HepG2 (cell line): Measurements from ENCODE around the gene ARHGAP45. TPM values are rescaled to one million over a fixed set of nuclear protein-coding genes. Genes with fewer than 3 reads are reported as not detected.
A peak's percentile ranks its signal among the peaks of the same experiment; 100 is the strongest.

Experiments
- ARNTL ChIP-seq: sonication (generic); formaldehyde crosslinking; IDR thresholded peaks from 2 replicates; pipeline ENCODE4 v1.4.0; 2020; ENCODE audit warnings: mild to moderate bottlenecking, missing genetic modification reagents
- ATRX ChIP-seq: sonication (generic); formaldehyde crosslinking; IDR thresholded peaks from 2 replicates; pipeline ENCODE4 v1.4.0; 2020; ENCODE audit warnings: missing genetic modification reagents, borderline replicate concordance
- BCL6 ChIP-seq: IDR thresholded peaks from 2 replicates; pipeline ENCODE4 v1.6.1; 2016; ENCODE audit warnings: missing genetic modification reagents, missing compliant biosample characterization
- GATAD1 ChIP-seq: IDR thresholded peaks from 2 replicates; pipeline ENCODE4 v1.6.1; 2016; ENCODE audit warnings: missing genetic modification reagents, missing compliant biosample characterization
- HIVEP1 ChIP-seq: sonication (generic); formaldehyde crosslinking; IDR thresholded peaks from 2 replicates; pipeline ENCODE4 v1.4.0; 2020; ENCODE audit warnings: mild to moderate bottlenecking, missing genetic modification reagents
- NBN ChIP-seq: fragments of 450-650 bp; conservative IDR thresholded peaks from 2 replicates; pipeline ENCODE4 v1.6.1; 2017
- NR2C2 ChIP-seq: sonication (generic); formaldehyde crosslinking; IDR thresholded peaks from 2 replicates; pipeline ENCODE4 v1.4.0; 2020; ENCODE audit warnings: missing genetic modification reagents, mild to moderate bottlenecking, moderate library complexity, borderline replicate concordance
- NR2F2 ChIP-seq: IDR thresholded peaks from 2 replicates; pipeline ENCODE4 v1.6.1; 2012; ENCODE audit warnings: low read depth, inconsistent platforms, borderline replicate concordance
- RARA ChIP-seq: IDR thresholded peaks from 2 replicates; pipeline ENCODE4 v1.6.1; 2016; ENCODE audit warnings: missing genetic modification reagents, missing compliant biosample characterization
- SMAD1 ChIP-seq: sonication (generic); formaldehyde crosslinking; IDR thresholded peaks from 2 replicates; pipeline ENCODE4 v1.4.0; 2020; ENCODE audit warnings: missing genetic modification reagents, low read depth, mild to moderate bottlenecking, borderline replicate concordance
- SOX13 ChIP-seq, 3 experiments: fragments of 450-650 bp in 1 of 3; sonication (generic) in 1 of 3; formaldehyde crosslinking in 1 of 3; IDR thresholded peaks in 2 of 3; conservative IDR thresholded peaks in 1 of 3; 2 replicates each; pipeline versions ENCODE4 v1.5.0 to v1.6.1; 2016 to 2020; ENCODE audit warnings: antibody characterized with exemption in 1 of 3, mild to moderate bottlenecking in 1 of 3, missing compliant biosample characterization in 1 of 3, missing genetic modification reagents in 1 of 3, moderate library complexity in 1 of 3
- TCF7 ChIP-seq: sonication (generic); IDR thresholded peaks from 2 replicates; pipeline ENCODE4 v1.6.1; 2016; ENCODE audit warnings: antibody characterized with exemption, low read depth
- ZBTB21 ChIP-seq: sonication (generic); formaldehyde crosslinking; IDR thresholded peaks from 2 replicates; pipeline ENCODE4 v1.4.0; 2020; ENCODE audit warnings: missing genetic modification reagents
- ZBTB8A ChIP-seq: sonication (generic); formaldehyde crosslinking; IDR thresholded peaks from 2 replicates; pipeline ENCODE4 v1.4.0; 2020; ENCODE audit warnings: mild to moderate bottlenecking, low read depth, missing genetic modification reagents, borderline replicate concordance
- ZFP90 ChIP-seq: sonication (generic); formaldehyde crosslinking; IDR thresholded peaks from 2 replicates; pipeline ENCODE4 v1.8.0; 2022; ENCODE audit warnings: missing genetic modification reagents, mild to moderate bottlenecking, inconsistent platforms, borderline replicate concordance
- ZNF224 ChIP-seq: sonication (generic); formaldehyde crosslinking; IDR thresholded peaks from 2 replicates; pipeline ENCODE4 v1.5.0; 2020; ENCODE audit warnings: mild to moderate bottlenecking, missing genetic modification reagents
- ZNF282 ChIP-seq: fragments of 450-650 bp; IDR thresholded peaks from 2 replicates; pipeline ENCODE4 v1.6.1; 2018; ENCODE audit not compliant: partially characterized antibody
- ZNF30 ChIP-seq: sonication (generic); formaldehyde crosslinking; IDR thresholded peaks from 2 replicates; pipeline ENCODE4 v1.5.0; 2020; ENCODE audit warnings: mild to moderate bottlenecking, missing genetic modification reagents
- ZNF468 ChIP-seq: sonication (generic); formaldehyde crosslinking; IDR thresholded peaks from 2 replicates; pipeline ENCODE4 v1.8.0; 2022; ENCODE audit warnings: mild to moderate bottlenecking, moderate library complexity, missing genetic modification reagents
- ZNF501 ChIP-seq: sonication (generic); formaldehyde crosslinking; IDR thresholded peaks from 2 replicates; pipeline ENCODE4 v1.5.1; 2020; ENCODE audit warnings: mild to moderate bottlenecking, moderate library complexity, missing genetic modification reagents
- ZNF563 ChIP-seq: sonication (generic); formaldehyde crosslinking; IDR thresholded peaks from 2 replicates; pipeline ENCODE4 v1.8.0; 2022; ENCODE audit warnings: mild to moderate bottlenecking, moderate library complexity, missing genetic modification reagents
- ZNF605 ChIP-seq: sonication (generic); formaldehyde crosslinking; IDR thresholded peaks from 2 replicates; pipeline ENCODE4 v1.8.0; 2022; ENCODE audit warnings: mild to moderate bottlenecking, missing genetic modification reagents
- ZNF768 ChIP-seq: sonication (generic); formaldehyde crosslinking; IDR thresholded peaks from 2 replicates; pipeline ENCODE4 v1.4.0; 2020; ENCODE audit warnings: missing genetic modification reagents
- polyA plus RNA-seq, 8 experiments: library from polyadenylated mRNA; depleted of rRNA in 3 of 8; stranded (reverse) in 7 of 8; unstranded in 1 of 8; fragments of >200 nt; fragmentation: Illumina TruSeq in 4 of 8; extraction: Trizol in 4 of 8; gene quantifications; 2 replicates each; pipeline versions ENCODE4 v1.2.1 to v1.2.3, GENCODE V29; 2011 to 2016; ENCODE audit warnings: low read depth in 4 of 8, missing spikeins in 1 of 8, mixed read lengths in 1 of 8; ENCODE audit not compliant: insufficient read depth in 1 of 8
- total RNA-seq, 5 experiments: library from RNA; depleted of rRNA; stranded (reverse); fragments of >200 nt; fragmentation: Illumina TruSeq; extraction: Trizol; gene quantifications; 2 replicates each; pipeline ENCODE4 v1.2.3, GENCODE V29; 2016; ENCODE audit warnings: low read depth in 1 of 5
- TF ChIP-seq, protein P1 (sequence below): sonication (generic); formaldehyde crosslinking; IDR thresholded peaks from 2 replicates; pipeline ENCODE4 v1.8.0; 2022; ENCODE audit warnings: mild to moderate bottlenecking, missing genetic modification reagents, moderate library complexity
- TF ChIP-seq, protein P2 (sequence below): sonication (generic); formaldehyde crosslinking; IDR thresholded peaks from 2 replicates; pipeline ENCODE4 v1.4.0; 2020; ENCODE audit warnings: low read depth, mild to moderate bottlenecking, missing genetic modification reagents
- TF ChIP-seq, protein P3 (sequence below): sonication (generic); formaldehyde crosslinking; IDR thresholded peaks from 2 replicates; pipeline ENCODE4 v1.8.1; 2022; ENCODE audit warnings: low read depth, mild to moderate bottlenecking, missing genetic modification reagents

Gene ARHGAP45
- total and polyA plus RNA-seq, 2 of the 13 experiments (the other 11 are each of a cell fraction or from before 2014, with no cell fraction given) = 0.84 to 32.0 TPM

DNA sequence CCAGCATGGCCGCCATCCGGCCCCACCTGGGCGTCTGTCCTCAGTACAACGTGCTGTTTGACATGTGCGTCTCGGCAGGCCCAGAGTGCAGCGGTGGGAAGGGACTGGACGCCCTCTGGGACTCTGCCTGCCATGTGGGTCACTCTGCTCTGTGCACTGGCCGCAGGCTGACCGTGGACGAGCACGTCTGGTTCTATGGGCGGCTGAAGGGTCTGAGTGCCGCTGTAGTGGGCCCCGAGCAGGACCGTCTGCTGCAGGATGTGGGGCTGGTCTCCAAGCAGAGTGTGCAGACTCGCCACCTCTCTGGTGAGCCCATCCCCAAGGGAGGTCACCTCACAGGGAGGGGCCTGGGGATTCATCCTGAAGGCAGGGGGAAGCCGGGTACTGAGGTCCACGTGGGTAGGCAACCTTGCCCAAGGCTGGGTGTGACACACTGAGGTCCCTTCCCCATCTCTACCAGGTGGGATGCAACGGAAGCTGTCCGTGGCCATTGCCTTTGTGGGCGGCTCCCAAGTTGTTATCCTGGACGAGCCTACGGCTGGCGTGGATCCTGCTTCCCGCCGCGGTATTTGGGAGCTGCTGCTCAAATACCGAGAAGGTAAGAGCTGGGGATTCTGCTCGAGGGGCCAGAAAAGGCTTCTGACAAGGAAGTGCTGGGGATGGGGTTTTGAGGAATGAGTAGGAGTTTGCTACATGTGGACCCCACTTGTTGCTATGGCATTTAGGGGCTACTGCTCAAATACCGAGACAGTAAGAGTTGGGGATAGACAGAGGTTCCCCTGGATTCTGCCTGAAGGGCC, 15.8 kb upstream of the ARHGAP45 start (continued):
- TF ChIP-seq TCF7 (no peak), ZNF501 (CRISPR knock-in tag) (peak; percentile 87), SOX13 (IDR thresholded peaks at IDR 0.05) (no peak), SOX13 (CRISPR knock-in tag; conservative IDR thresholded peaks at IDR 0.05 in 1 of 2, IDR thresholded peaks at IDR 0.05 in 1 of 2) (peak in 1 of 2 experiments; percentile 15; a peak in 1 of 4 replicates), NBN (no peak), HIVEP1 (CRISPR knock-in tag) (peak; percentile 85), NR2C2 (CRISPR knock-in tag) (peak; percentile 21; the same call in 1 of the 2 replicates), NR2F2 (no peak; the same call in 1 of the 2 replicates), ZNF30 (CRISPR knock-in tag) (peak; percentile 48; the same call in 1 of the 2 replicates), ZFP90 (CRISPR knock-in tag) (no peak), ZNF768 (CRISPR knock-in tag) (peak; percentile 95), RARA (CRISPR knock-in tag) (peak; percentile 56; the same call in 1 of the 2 replicates), ATRX (CRISPR knock-in tag) (no peak; the same call in 1 of the 2 replicates), ZBTB8A (CRISPR knock-in tag) (no peak), ZNF282 (no peak), ZBTB21 (no peak), GATAD1 (CRISPR knock-in tag) (peak; percentile 27; the same call in 1 of the 2 replicates), ZNF563 (CRISPR knock-in tag) (peak; percentile 89), BCL6 (CRISPR knock-in tag) (peak; percentile 25; the same call in 1 of the 2 replicates), ZNF468 (0 out of 2 replicates have a peak, but pooled peaks have one; percentile 79), ZNF605 (CRISPR knock-in tag) (peak; percentile 87; the same call in 1 of the 2 replicates), SMAD1 (CRISPR knock-in tag) (peak; percentile 88; the same call in 1 of the 2 replicates), ZNF224 (CRISPR knock-in tag) (peak; percentile 94; the same call in 1 of the 2 replicates), ARNTL (peak; percentile 71)
- TF ChIP-seq, protein P1, sequence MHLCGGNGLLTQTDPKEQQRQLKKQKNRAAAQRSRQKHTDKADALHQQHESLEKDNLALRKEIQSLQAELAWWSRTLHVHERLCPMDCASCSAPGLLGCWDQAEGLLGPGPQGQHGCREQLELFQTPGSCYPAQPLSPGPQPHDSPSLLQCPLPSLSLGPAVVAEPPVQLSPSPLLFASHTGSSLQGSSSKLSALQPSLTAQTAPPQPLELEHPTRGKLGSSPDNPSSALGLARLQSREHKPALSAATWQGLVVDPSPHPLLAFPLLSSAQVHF (CRISPR knock-in tag) = peak; percentile 71; the same call in 1 of the 2 replicates
- TF ChIP-seq, protein P2, sequence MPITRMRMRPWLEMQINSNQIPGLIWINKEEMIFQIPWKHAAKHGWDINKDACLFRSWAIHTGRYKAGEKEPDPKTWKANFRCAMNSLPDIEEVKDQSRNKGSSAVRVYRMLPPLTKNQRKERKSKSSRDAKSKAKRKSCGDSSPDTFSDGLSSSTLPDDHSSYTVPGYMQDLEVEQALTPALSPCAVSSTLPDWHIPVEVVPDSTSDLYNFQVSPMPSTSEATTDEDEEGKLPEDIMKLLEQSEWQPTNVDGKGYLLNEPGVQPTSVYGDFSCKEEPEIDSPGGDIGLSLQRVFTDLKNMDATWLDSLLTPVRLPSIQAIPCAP = peak; percentile 86
- TF ChIP-seq, protein P3, sequence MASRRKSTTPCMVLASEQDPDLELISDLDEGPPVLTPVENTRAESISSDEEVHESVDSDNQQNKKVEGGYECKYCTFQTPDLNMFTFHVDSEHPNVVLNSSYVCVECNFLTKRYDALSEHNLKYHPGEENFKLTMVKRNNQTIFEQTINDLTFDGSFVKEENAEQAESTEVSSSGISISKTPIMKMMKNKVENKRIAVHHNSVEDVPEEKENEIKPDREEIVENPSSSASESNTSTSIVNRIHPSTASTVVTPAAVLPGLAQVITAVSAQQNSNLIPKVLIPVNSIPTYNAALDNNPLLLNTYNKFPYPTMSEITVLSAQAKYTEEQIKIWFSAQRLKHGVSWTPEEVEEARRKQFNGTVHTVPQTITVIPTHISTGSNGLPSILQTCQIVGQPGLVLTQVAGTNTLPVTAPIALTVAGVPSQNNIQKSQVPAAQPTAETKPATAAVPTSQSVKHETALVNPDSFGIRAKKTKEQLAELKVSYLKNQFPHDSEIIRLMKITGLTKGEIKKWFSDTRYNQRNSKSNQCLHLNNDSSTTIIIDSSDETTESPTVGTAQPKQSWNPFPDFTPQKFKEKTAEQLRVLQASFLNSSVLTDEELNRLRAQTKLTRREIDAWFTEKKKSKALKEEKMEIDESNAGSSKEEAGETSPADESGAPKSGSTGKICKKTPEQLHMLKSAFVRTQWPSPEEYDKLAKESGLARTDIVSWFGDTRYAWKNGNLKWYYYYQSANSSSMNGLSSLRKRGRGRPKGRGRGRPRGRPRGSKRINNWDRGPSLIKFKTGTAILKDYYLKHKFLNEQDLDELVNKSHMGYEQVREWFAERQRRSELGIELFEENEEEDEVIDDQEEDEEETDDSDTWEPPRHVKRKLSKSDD (CRISPR knock-in tag) = peak; percentile 88; the same call in 1 of the 2 replicates
